Prostate gland (tissue), 2 donors: ENCODE results near the gene THRB. TPM values are rescaled to one million over a fixed set of nuclear protein-coding genes. Genes with fewer than 3 reads are reported as not detected.

Source experiments
- DNase-seq: peaks from one replicate; pipeline ENCODE4 v3.0.0-alpha.2; 2019; ENCODE audit warnings: low spot score
- H3K27ac ChIP-seq, 2 donors: fragments of 200-600 bp; sonication (generic); 2 replicates each; pipeline ENCODE4 v1.5.1; 2017 to 2019
- H3K27me3 ChIP-seq: fragments of 200-600 bp; sonication (generic); replicated peaks from 2 replicates; pipeline ENCODE4 v1.5.1; 2019; ENCODE audit not compliant: insufficient read depth
- H3K36me3 ChIP-seq, 2 donors: fragments of 200-600 bp; sonication (generic); 1 replicate in 1 of 2; 2 replicates in 1 of 2; pipeline versions ENCODE4 v1.5.1 to v1.8.1; 2017 to 2019
- H3K4me1 ChIP-seq: fragments of 200-600 bp; sonication (generic); replicated peaks from 2 replicates; pipeline ENCODE4 v1.5.1; 2019
- H3K4me3 ChIP-seq, 2 donors: fragments of 200-600 bp; sonication (generic); 2 replicates each; pipeline ENCODE4 v1.5.1; 2017 to 2019
- H3K9me3 ChIP-seq: fragments of 200-600 bp; sonication (generic); 2 replicates; pipeline ENCODE4 v1.5.1; 2017
- POLR2A ChIP-seq: fragments of 450-650 bp; IDR thresholded peaks from one replicate; pipeline ENCODE4 v1.6.1; 2016; ENCODE audit warnings: antibody characterized with exemption, mild to moderate bottlenecking
- POLR2AphosphoS5 ChIP-seq: sonication (generic); formaldehyde crosslinking; IDR thresholded peaks from one replicate; pipeline ENCODE4 v1.6.1; 2017; ENCODE audit warnings: antibody characterized with exemption
- WGBS: methylation state at CpG from one replicate; pipeline ENCODE4 v1.1.5; 2018; 5-methylcytosine and 5-hydroxymethylcytosine counted together
- intact Hi-C: fragments of 100-400 bp; cut with DNase I; formaldehyde crosslinking; loops from one replicate; pipeline ENCODE4 v1.14.2; 2022
- total RNA-seq, 2 donors: library from RNA; depleted of rRNA; stranded (reverse); fragments of >200 nt; gene quantifications; one replicate each; pipeline ENCODE4 v1.1.0, GENCODE V29; 2016
- TF ChIP-seq, protein P1 (sequence below), 4 experiments: fragments of 200-600 bp in 2 of 4; fragments of 450-650 bp in 2 of 4; sonication (generic) in 2 of 4; IDR thresholded peaks; 1 replicate in 3 of 4; 2 replicates in 1 of 4; pipeline ENCODE4 v1.5.1; 2016 to 2019; ENCODE audit warnings: antibody characterized with exemption in 4 of 4, mild to moderate bottlenecking in 2 of 4, moderate library complexity in 2 of 4

Gene THRB
- total RNA-seq, 2 donors from 2014 or later = 13.0 to 39.6 TPM

DNA sequence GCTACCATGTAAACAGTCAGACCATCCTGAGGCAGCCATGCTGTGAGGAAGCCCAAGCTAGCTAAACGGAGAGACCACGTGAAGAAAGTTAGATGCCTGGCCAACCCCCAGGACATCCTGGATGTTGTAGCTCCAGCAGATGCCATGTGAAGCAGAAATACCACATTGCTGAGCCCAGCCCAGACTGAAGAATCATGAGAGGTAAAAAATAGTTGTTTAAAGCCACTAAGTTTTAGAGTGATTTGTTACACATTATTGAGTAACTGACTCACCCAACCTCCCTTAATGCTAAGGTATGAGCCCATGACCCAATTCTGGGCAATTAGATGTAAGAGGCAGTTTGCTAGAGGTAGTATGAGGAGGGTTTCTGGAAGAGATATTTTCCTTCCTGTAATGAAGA lies 200.5 kb downstream of the THRB start:
- no peak overlapping the region for H3K4me3 ChIP-seq
- no peaks in the 10 kb centered on the region for H3K9me3 ChIP-seq
- H3K27me3 ChIP-seq = no peaks in the 10 kb centered on the region
- WGBS = 98% methylated on average over 2 of the region's 2 CpGs
- H3K36me3 ChIP-seq = no peaks in the 10 kb centered on the region
- intact Hi-C loops = loop anchor here (10.0 kb wide), 1 partner anchor 71 kb away; no protein-coding TSS in a partner anchor
- H3K4me1 ChIP-seq = no peaks in the 10 kb centered on the region
- no peak overlapping the region for H3K27ac ChIP-seq
- no peak for DNase-seq
- no peak for TF ChIP-seq POLR2AphosphoS5
- no peak for TF ChIP-seq POLR2A
- TF ChIP-seq, protein P1, sequence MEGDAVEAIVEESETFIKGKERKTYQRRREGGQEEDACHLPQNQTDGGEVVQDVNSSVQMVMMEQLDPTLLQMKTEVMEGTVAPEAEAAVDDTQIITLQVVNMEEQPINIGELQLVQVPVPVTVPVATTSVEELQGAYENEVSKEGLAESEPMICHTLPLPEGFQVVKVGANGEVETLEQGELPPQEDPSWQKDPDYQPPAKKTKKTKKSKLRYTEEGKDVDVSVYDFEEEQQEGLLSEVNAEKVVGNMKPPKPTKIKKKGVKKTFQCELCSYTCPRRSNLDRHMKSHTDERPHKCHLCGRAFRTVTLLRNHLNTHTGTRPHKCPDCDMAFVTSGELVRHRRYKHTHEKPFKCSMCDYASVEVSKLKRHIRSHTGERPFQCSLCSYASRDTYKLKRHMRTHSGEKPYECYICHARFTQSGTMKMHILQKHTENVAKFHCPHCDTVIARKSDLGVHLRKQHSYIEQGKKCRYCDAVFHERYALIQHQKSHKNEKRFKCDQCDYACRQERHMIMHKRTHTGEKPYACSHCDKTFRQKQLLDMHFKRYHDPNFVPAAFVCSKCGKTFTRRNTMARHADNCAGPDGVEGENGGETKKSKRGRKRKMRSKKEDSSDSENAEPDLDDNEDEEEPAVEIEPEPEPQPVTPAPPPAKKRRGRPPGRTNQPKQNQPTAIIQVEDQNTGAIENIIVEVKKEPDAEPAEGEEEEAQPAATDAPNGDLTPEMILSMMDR (IDR thresholded peaks at IDR 0.05) = no peak

DNA sequence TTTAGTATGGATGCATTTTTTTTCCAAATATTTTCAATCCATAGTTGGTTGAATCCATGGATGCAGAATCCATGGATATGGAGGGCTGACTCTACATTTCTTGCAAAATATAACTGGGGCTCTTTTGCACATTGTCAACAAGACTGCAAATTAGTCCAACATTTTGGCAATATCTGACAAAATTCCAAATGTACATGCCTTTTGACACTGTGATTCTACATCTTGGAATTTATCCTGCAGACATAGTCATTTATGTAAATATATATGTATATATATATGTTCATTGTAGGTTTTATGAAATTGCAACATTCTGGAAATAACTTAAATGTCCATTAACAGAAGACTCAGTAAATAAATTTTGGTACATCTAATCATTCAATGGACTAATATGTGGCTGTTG lies 203.0 kb downstream of the THRB start:
- TF ChIP-seq POLR2A (no peak), POLR2AphosphoS5 (no peak)
- TF ChIP-seq, protein P1 (IDR thresholded peaks at IDR 0.05) = no peak
- H3K27me3 ChIP-seq = no peaks in the 10 kb centered on the region
- no peak overlapping the region for H3K4me3 ChIP-seq
- no peak for DNase-seq
- H3K4me1 ChIP-seq = peaks cover 12% of the 10 kb centered on the region
- intact Hi-C loops = loop anchor here (10.0 kb wide), 1 partner anchor 73 kb away; no protein-coding TSS in a partner anchor
- no peaks in the 10 kb centered on the region for H3K36me3 ChIP-seq
- no peaks in the 10 kb centered on the region for H3K9me3 ChIP-seq
- H3K27ac ChIP-seq = no peak overlapping the region

DNA sequence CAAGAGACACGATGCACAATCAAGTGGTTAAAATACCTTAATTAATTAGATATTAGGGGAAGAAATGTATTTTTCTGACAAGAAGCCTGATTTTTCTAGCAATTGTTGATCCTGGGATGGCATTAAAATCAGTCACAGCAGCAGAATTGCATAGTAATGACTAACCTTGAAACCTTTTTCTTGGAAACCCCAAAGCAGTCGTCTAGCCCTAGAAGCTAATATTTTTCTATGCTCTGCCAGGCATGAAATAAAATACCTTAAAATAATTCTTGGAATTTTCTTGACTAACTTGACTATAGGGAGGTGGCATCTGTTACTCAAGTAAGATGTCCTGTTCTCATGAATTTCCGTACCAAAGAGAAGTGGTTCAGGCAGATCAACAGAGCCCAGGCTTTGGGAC lies 204.1 kb downstream of the THRB start:
- WGBS = 86% methylated on average over 3 of the region's 3 CpGs
- no peaks in the 10 kb centered on the region for H3K9me3 ChIP-seq
- H3K27ac ChIP-seq = no peak overlapping the region
- no peaks in the 10 kb centered on the region for H3K36me3 ChIP-seq
- no peak overlapping the region for H3K4me3 ChIP-seq
- no peak for DNase-seq
- TF ChIP-seq, protein P1 (IDR thresholded peaks at IDR 0.05) = no peak
- no peak for TF ChIP-seq POLR2A
- TF ChIP-seq POLR2AphosphoS5 = no peak
- H3K27me3 ChIP-seq = no peaks in the 10 kb centered on the region
- intact Hi-C loops = loop anchor here (10.0 kb wide), 1 partner anchor 74 kb away; no protein-coding TSS in a partner anchor
- peaks cover 12% of the 10 kb centered on the region for H3K4me1 ChIP-seq

DNA sequence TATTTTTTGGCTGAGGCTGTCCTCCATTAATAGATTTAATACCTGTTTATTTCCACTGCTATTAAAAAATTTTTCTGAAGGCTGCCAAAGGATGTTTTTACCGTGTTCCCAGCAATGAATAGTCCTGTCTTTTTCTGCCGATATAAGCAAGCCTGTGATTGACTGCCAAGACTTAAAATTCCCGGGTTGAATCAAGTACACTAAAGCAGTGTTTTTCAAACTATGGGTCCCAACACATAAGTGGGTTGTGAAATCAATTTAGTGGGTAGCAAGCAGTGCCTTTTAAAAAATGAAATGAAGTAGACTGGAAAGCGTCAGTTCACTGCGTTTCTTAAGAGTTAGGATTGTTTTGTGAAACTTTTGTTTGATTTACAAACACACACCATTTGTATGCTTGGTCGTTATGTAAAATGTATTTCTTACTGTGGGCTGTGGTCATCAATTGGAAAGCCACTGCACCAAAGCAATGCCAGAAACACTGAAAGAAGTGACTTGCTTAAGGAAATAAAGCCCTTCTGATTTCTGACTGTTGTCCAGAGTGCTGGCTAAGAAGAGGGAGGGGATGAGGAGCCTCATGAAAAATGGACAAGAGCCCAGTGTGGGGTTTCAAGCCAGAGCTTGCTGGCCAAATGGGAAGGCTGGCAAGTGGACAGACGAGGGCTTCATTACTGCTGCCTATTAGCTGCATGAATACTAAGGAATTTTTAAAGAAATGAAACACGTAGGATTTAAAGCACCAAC lies 206.0 kb downstream of the THRB start:
- 10% methylated on average over 8 of the region's 8 CpGs for WGBS
- Histone ChIP-seq H3K4me3 (no peak overlapping the region), H3K27ac (peak overlapping the region; percentile 28 to 42), H3K4me1 (peaks cover 12% of the 10 kb centered on the region), H3K36me3 (no peaks in the 10 kb centered on the region), H3K9me3 (no peaks in the 10 kb centered on the region), H3K27me3 (no peaks in the 10 kb centered on the region)
- intact Hi-C loops = no loop called here
- DNase-seq = peak; percentile 28
- TF ChIP-seq, protein P1 (IDR thresholded peaks at IDR 0.05) = no peak
- TF ChIP-seq POLR2AphosphoS5 = no peak
- no peak for TF ChIP-seq POLR2A
